Measurements from ENCODE around the gene KCNC1.

Gene KCNC1

GRCh38 chr11:17739945-17740338 lies 5.4 kb downstream of the KCNC1 start:
- DNase-seq, result no peak

DNA sequence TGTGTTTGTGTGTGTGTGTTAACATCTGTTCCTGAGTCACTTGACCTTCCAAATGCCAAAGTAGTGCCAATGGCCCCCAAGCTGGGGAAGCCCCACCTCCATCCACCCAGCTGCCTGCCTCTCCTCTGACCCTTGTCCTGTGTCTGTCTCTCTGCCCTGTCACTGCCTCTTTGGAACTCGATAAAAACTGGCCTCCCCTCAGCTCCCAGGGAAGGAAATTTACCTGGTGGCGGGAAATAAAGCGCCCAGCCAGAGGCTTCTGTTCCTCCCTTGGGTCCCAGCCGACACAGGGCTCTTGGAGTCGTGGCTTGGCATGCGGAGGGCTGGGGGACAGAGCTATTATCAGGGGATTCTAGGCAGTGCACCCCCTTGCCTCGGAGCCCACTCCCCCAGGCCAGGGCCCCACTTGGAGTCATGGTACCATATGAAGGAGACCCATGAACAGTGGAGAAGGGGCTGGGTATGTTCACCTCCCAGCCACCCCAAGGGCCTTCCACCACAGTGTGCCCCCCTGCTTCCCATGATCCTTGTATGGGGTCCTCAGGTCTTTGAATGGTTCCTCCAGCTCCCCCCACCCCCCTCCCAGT lies 6.2 kb downstream of the KCNC1 start:
- DNase-seq, result no peak

DNA sequence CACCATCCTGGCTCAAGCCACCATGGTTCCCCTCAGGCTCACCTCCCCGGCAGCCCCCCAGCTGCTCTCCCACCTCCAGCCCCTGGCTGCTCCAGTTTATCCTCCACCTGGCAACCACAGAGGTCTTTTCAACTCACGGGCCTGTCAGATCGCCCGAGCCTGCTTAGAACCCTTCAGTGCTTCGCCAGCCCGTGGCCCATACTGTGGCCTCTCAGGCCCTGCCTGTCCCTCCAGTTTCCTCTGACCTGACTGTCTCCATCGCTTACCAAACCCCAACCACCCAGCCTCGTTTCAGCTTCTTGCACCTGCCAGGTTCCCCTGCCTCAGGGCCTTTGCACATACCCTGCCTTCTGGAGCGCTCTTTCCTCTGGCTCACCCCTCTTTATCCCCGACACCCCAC lies 6.9 kb downstream of the KCNC1 start:
- no peak for DNase-seq

- DNase-seq, result no peak
These were observed 7.4 kb downstream of the KCNC1 start for GRCh38 chr11:17742019-17742418.

GRCh38 chr11:17743026-17743807 lies 8.6 kb downstream of the KCNC1 start:
- no peak for DNase-seq

- DNase-seq, result no peak
These were observed 9.2 kb downstream of the KCNC1 start for GRCh38 chr11:17743808-17744119.

DNA sequence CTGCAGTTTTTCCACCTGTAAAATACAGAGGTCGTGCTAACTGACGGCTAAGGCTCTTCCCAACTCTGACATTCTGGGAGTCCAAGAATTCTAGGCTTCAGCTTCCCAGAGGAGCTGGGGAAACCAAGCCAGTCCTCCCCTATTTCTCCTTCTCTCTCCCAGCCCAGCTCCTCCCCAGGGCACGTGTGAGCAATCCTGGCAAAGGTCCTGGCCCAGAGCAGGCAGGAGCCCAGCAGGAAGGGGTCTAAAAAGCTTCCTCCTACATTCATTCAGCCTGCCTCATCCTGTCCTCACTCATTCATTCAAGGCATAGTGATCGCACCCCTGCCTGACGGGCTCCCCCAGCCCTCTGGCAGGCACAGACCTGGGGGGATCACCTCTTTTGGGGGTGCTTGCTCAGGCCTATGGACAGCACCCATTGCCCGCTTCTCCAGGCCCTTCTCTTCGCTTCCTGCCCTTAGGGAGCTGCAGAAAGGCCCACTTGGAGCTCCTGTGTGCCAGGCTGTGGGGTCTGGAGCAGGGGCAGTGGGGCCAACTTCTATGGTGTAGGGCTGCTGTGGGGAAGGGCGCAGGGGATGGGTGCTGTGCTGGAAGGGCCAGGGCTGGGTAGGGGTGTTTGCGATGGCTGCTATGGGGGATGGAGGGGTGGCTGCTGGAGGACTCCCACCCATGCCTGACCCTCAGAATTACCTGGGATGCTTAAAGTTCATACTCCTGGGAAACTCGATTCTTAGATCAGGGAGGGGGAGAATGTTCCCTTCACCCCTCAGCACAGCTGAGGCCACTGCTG lies 9.8 kb downstream of the KCNC1 start:
- no peak for DNase-seq

DNA sequence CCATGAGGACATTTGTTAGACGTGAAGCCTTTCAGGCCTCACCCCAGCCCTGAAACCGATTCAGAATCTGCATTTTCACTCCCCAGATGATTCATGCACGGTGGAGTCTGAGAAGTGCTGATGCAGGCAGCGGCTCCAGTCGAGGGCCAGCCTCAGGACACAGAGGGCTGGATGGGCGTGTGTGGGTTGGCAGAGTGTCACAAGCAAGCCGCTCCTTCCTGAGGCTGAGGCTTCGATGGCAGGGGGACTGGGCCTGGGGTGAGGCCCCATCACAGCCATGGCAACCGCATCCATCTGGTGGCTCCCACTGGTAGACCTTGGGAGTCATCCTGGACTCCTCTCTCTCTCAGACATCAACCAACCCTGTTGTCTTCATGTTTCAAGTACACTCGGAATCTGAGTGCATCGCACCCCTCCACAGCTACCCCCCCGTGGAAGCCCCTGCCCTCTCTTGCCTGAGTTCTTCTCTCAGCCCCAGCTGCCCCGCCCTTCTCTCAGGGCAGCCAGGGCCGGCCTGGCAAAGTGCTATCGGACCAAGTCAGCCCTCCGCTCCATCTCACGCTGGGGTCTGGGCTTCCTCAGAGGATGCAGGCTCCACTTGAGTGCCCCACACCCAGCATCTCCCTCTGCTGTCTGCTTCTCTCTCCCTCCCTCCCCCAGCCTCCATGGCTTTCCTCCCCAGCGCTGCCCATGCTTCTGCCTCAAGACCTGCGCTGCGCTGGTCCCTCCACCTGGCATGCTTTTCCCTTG lies 10.6 kb downstream of the KCNC1 start:
- DNase-seq, result no peak

GRCh38 chr11:17746096-17746495 lies 11.5 kb downstream of the KCNC1 start:
- DNase-seq, result no peak

DNA sequence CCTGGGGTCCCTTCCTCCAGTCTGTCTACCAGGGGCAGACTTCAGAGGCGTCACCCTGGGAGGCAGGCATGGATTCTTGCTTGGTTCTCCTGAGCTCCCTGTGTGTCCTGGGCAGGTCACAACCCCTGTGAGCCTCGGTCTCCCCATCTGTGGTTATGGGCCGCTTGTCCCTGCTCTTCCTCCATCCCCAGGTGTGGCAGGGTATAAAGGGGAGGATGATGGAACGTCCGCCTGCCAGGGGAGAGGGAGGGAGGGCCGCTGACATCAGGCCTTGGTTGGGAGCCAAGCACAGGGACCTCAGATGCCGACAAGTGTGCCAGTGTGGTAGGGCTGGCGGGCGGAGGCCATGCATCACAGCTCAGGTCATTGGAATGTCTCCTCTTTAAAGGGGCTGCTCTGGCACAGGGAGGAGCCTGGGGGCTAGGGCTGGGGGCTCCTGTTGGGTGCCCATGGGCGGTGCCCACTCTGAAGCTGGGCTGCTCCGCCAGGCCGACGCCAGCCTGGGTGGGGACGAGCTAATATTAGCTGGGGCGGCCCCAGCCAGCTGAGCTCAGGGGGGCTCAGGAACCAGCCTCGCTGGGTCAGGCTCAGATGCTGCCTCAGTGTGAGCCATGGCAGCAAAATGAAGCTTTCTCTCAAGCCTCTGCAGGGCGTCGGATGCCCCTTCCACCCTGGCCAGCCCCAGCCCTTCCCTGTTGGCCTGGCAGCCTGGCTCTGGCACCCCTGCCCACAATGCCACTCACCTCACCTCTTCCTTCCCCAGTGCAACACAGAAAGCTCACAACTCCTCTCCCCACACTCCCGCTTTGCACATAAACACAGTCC lies 12.8 kb downstream of the KCNC1 start:
- no peak for DNase-seq

DNA sequence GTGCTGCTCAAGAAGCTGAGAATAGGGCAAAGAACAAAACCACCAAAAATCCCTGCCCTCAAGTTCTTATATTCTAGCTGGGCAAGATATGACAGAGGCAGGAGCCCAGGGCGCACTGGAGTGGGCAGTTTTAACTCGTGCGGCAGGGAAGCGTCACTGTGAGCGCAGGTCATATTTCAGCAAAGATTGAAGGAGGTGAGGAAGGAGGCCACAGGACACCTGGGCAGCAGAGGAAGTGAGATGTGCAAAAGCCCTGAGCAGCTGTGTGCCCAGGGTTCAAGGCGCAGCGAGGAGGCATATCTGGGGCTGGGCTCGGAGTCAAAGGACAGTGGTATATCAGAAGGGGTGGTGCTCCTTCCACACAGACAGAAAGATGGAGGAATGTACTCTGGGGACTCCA lies 13.5 kb downstream of the KCNC1 start:
- DNase-seq, result no peak

DNA sequence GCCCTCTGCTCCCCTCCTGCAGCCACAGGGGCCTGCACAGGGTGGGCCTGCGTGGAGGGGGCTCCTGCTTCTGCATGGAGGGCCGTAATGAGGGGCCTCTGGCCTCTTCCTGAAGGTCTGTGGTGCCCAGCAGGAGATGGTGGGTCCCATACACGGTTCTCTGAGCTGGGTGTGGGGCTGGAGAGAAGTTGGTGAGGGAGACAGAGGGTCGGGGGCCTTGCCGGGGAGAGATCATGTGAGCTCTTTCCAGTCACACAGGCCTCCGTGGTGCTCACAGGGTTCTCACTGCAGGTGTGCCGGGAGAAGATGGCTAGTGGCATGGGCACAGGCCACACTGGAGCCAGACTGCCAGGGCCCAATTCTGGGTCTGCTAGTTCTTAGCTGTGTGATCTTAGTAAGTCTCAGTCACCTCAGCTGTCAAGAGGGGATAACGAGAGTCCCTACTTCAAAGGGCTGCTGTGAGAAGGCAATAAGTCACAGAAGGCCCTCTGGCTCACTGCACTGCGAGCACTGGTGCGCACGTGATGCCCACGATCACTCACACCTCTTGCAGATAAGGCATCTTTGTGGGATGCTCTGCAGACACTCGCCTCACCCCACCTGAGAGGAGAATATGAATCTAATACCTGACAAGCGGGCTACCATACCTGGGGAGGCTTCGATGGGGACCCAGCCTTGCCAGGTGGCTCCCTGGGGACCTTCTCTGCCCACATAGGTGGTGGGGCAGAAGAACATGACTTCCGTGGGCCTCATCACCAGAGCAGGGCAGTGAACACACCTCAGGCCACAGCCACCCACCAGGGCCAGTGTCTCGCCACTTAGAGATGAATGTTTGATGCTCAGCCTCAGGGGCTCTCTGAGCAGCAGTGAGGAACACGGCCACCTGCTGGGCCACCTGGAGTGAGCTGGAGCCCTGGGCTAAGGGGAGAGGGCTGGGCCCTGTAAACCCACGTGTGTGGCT lies 14.5 kb downstream of the KCNC1 start:
- DNase-seq, result no peak

- no peak for DNase-seq
These were observed 15.6 kb downstream of the KCNC1 start for GRCh38 chr11:17750013-17750800.

GRCh38 chr11:17750801-17751165 lies 16.2 kb downstream of the KCNC1 start:
- no peak for DNase-seq

GRCh38 chr11:17751558-17751957 lies 17.0 kb downstream of the KCNC1 start:
- DNase-seq, result no peak

DNA sequence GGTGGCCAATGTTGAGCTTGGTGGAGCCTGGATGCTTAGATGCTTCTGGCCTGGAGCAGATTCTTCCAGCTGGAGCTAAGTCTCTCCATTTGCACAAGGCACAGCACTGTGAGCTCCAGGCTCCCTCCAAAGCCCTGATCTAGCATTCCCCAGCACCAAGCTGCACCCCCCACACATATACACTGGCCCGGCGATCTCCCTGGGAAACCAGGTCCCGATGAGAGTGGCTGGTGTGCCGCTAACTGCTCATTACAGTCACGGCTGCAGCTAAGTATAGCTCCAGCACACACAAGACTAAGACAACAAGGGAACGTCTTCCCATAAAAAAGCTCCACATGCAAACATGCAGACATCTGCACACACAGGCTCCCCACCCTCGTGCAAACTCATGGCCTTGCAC lies 17.6 kb downstream of the KCNC1 start:
- no peak for DNase-seq

- DNase-seq, result no peak
These were observed 18.6 kb downstream of the KCNC1 start for GRCh38 chr11:17753153-17753552.

GRCh38 chr11:17753641-17754040 lies 19.1 kb downstream of the KCNC1 start:
- no peak for DNase-seq

GRCh38 chr11:17755891-17756290 lies 21.3 kb downstream of the KCNC1 start:
- DNase-seq, result no peak
